ENCODE measurements around the gene FLNC. TPM values are rescaled to one million over a fixed set of nuclear protein-coding genes. Genes with fewer than 3 reads are reported as not detected.

The FLNC gene
- total and polyA plus RNA-seq, 2 of the 4 experiments (the other 2 are of a cell fraction), result 116 to 154 TPM

DNA sequence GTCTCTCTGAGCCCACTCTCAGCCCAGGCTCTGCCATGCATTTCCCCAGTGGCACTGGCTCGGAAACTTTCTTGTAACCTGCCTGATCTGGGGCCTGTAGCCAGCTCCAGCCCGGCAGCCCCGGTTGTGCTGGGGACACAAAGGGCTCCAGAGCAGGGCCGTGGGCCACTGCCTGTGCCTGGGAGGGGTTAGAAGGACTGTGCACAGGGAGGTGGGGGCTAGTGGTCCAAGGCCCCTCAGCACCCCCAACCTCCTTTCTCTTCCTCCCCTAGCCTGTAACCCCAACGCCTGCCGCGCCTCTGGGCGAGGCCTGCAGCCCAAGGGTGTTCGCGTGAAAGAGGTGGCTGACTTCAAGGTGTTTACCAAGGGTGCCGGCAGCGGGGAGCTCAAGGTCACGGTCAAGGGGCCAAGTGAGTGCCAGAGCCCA lies 9.6 kb downstream of the FLNC start:
- no peak overlapping the region for H2AK5ac ChIP-seq (ENCODE audit: low read depth, low read length)
- no peak overlapping the region for H3K9ac ChIP-seq (ENCODE audit: low read depth, low read length)
- no peak for ATAC-seq (ENCODE audit: low read depth)
- H3K23ac ChIP-seq (ENCODE audit: low read depth, low read length), result no peak overlapping the region
- H4K91ac ChIP-seq (ENCODE audit: insufficient read depth, low read depth, low read length), result no peak overlapping the region
- H3K4me3 ChIP-seq (ENCODE audit: insufficient read depth, low read depth, low read length), result no peak overlapping the region
- no peak overlapping the region for H2BK15ac ChIP-seq (ENCODE audit: low read depth, low read length)
- H4K20me1 ChIP-seq (ENCODE audit: insufficient read depth, low read length), result peaks cover 100% of the 10 kb centered on the region
- no peak for DNase-seq
- no peak overlapping the region for H3K14ac ChIP-seq (replicated peaks; ENCODE audit: low read depth, low read length)
- no peak overlapping the region for H2AFZ ChIP-seq (replicated peaks; ENCODE audit: low read length, poor library complexity)
- no peak overlapping the region for H4K5ac ChIP-seq (ENCODE audit: low read depth, low read length)
- no peak overlapping the region for H3K4me2 ChIP-seq (ENCODE audit: low read depth, low read length)
- peaks cover 14% of the 10 kb centered on the region for H3K4me1 ChIP-seq (ENCODE audit: control insufficient read depth, insufficient read depth, low read length)
- POLR2A ChIA-PET (ENCODE audit: unreplicated experiment), result no interaction called here
- in situ Hi-C loops (cut with MboI; ENCODE audit: low sequenced_read_pairs), result no loop called here
- no peaks in the 10 kb centered on the region; the same call in 1 of the 2 replicates for H3K9me1 ChIP-seq (ENCODE audit: insufficient read depth, low read length)
- no TSS peak for BruUV-seq (replicated peaks)
- H2BK20ac ChIP-seq (ENCODE audit: low read depth, low read length), result no peak overlapping the region
- no peak overlapping the region for H3K56ac ChIP-seq (ENCODE audit: extremely low read depth, insufficient read depth, low read length)
- peaks cover 96% of the 10 kb centered on the region for H3K36me3 ChIP-seq (ENCODE audit: control insufficient read depth, insufficient read depth, low read length)
- H4K8ac ChIP-seq (ENCODE audit: low read depth in 2 of 2, low read length in 2 of 2), result no peak overlapping the region
- TF ChIP-seq RCOR1 (IDR thresholded peaks at IDR 0.05; ENCODE audit: insufficient replicate concordance, low read length), result no peak
- no peak for TF ChIP-seq BHLHE40 (IDR thresholded peaks at IDR 0.05; ENCODE audit: low read depth, low read length)
- TF ChIP-seq, protein P1, sequence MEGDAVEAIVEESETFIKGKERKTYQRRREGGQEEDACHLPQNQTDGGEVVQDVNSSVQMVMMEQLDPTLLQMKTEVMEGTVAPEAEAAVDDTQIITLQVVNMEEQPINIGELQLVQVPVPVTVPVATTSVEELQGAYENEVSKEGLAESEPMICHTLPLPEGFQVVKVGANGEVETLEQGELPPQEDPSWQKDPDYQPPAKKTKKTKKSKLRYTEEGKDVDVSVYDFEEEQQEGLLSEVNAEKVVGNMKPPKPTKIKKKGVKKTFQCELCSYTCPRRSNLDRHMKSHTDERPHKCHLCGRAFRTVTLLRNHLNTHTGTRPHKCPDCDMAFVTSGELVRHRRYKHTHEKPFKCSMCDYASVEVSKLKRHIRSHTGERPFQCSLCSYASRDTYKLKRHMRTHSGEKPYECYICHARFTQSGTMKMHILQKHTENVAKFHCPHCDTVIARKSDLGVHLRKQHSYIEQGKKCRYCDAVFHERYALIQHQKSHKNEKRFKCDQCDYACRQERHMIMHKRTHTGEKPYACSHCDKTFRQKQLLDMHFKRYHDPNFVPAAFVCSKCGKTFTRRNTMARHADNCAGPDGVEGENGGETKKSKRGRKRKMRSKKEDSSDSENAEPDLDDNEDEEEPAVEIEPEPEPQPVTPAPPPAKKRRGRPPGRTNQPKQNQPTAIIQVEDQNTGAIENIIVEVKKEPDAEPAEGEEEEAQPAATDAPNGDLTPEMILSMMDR (conservative IDR thresholded peaks at IDR 0.05; ENCODE audit: low read depth, low read length), result no peak
- TF ChIP-seq MAZ (IDR thresholded peaks at IDR 0.05; ENCODE audit: borderline replicate concordance, low read depth, low read length), result no peak
- TF ChIP-seq CHD1 (IDR thresholded peaks at IDR 0.05; ENCODE audit: low read depth, low read length), result no peak
- TF ChIP-seq, protein P2, sequence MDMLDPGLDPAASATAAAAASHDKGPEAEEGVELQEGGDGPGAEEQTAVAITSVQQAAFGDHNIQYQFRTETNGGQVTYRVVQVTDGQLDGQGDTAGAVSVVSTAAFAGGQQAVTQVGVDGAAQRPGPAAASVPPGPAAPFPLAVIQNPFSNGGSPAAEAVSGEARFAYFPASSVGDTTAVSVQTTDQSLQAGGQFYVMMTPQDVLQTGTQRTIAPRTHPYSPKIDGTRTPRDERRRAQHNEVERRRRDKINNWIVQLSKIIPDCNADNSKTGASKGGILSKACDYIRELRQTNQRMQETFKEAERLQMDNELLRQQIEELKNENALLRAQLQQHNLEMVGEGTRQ (IDR thresholded peaks at IDR 0.05; ENCODE audit: low read depth, low read length), result no peak
- TF ChIP-seq CEBPB (IDR thresholded peaks at IDR 0.05; ENCODE audit: low read depth, low read length), result no peak
- no peak for TF ChIP-seq RFX5 (IDR thresholded peaks at IDR 0.05; ENCODE audit: low read depth, low read length)
- TF ChIP-seq NFE2L2 (IDR thresholded peaks at IDR 0.05; ENCODE audit: low read depth, low read length), result no peak
- TF ChIP-seq RAD21 (IDR thresholded peaks at IDR 0.05; ENCODE audit: low read length), result no peak
- no peak for TF ChIP-seq SMC3 (IDR thresholded peaks at IDR 0.05; ENCODE audit: low read depth, low read length)
- TF ChIP-seq, protein P3, sequence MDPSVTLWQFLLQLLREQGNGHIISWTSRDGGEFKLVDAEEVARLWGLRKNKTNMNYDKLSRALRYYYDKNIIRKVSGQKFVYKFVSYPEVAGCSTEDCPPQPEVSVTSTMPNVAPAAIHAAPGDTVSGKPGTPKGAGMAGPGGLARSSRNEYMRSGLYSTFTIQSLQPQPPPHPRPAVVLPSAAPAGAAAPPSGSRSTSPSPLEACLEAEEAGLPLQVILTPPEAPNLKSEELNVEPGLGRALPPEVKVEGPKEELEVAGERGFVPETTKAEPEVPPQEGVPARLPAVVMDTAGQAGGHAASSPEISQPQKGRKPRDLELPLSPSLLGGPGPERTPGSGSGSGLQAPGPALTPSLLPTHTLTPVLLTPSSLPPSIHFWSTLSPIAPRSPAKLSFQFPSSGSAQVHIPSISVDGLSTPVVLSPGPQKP (IDR thresholded peaks at IDR 0.05; ENCODE audit: borderline replicate concordance, low read depth, low read length), result no peak
- no peak for TF ChIP-seq MAFK (IDR thresholded peaks at IDR 0.05; ENCODE audit: low read depth, low read length)
- no peak for TF ChIP-seq POLR2A (IDR thresholded peaks at IDR 0.05; ENCODE audit: low read depth, low read length)
- TF ChIP-seq MXI1 (IDR thresholded peaks at IDR 0.05; ENCODE audit: borderline replicate concordance, low read depth, low read length), result no peak
- TF ChIP-seq FOS (IDR thresholded peaks at IDR 0.05; ENCODE audit: low read depth, low read length), result no peak
- CTCF ChIA-PET, result no interaction called here
- no peak overlapping the region for H3K18ac ChIP-seq (ENCODE audit: low read depth, low read length)
- intact Hi-C loops (cut with micrococcal nuclease), result no loop called here
- H3K27ac ChIP-seq (ENCODE audit: insufficient read depth, low read length), result no peak overlapping the region
- no peak overlapping the region for H2BK5ac ChIP-seq (ENCODE audit: low read depth, low read length, poor library complexity, severe bottlenecking)
- WGBS, 2 experiments (ENCODE audit: extremely low coverage in 2 of 2, insufficient read length in 1 of 2), result 93% methylated on average over 5 of the region's 13 CpGs; no CpG with 5 or more reads in 1 of the 2 experiments
- no peaks in the 10 kb centered on the region for H3K9me3 ChIP-seq (ENCODE audit: control insufficient read depth, insufficient read depth, low read length)
- dilution Hi-C loops (cut with HindIII; ENCODE audit: low sequenced_read_pairs, unreplicated experiment), result no loop called here
- H3K79me1 ChIP-seq (ENCODE audit: low read depth in 1 of 2, low read length in 2 of 2), result peaks cover 29 to 93% of the 10 kb centered on the region in 2 experiments
- no peak overlapping the region for H2AK9ac ChIP-seq (replicated peaks; ENCODE audit: low read depth, low read length, poor library complexity)
- H3K27me3 ChIP-seq (ENCODE audit: control insufficient read depth, insufficient read depth, low read length), result no peaks in the 10 kb centered on the region
- no peak overlapping the region for H2BK120ac ChIP-seq (ENCODE audit: low read depth, low read length)
- no peak overlapping the region for H3K4ac ChIP-seq (ENCODE audit: low read depth, low read length)

All from IMR-90 (cell line).